Activated CD4-positive, alpha-beta T cell treated with anti-CD3 and anti-CD28 coated beads, Interleukin-2, amount 50 U/mL, for 16 hours (primary cell): ENCODE measurements around the gene NOTCH4.
A peak's percentile ranks its signal among the peaks of the same experiment; 100 is the strongest.

Experiments used
- DNase-seq: peaks from one replicate; pipeline ENCODE4 v3.0.0-alpha.2; 2020

NOTCH4 gene

DNA sequence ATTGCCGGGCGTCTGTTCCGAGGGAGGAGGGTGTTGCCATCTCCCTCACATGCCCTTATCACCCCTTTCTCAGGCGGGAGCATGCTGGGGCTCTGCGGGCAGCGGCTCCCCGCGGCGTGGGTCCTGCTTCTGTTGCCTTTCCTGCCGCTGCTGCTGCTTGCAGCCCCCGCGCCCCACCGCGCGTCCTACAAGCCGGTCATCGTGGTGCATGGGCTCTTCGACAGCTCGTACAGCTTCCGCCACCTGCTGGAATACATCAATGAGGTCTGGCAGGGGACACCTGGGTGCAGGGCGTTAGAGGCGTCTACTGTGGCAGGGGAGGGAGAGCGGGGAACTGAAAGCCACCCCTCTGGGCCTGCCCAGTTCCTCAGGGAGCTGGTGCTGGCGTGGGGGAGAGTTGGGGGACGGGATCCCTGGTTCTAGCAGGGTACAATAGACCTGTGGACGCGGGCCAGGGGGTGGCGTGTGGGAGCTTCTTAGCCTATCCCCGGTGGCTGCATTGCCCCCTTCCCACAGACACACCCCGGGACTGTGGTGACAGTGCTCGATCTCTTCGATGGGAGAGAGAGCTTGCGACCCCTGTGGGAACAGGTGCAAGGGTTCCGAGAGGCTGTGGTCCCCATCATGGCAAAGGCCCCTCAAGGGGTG lies 69.2 kb downstream of the NOTCH4 start:
- peak; percentile 62 for DNase-seq

GRCh38 chr6:32153564-32154513 lies 70.0 kb downstream of the NOTCH4 start, which contains the start of gene PPT2:
TSS of gene PPT2 (plus strand) at chr6:32154141. CDS start at chr6:32154595, 454 bp downstream.
- DNase-seq = peak; percentile 67

- no peak for DNase-seq
Measured at GRCh38 chr6:32152769-32153563, 70.9 kb downstream of the NOTCH4 start.

DNA sequence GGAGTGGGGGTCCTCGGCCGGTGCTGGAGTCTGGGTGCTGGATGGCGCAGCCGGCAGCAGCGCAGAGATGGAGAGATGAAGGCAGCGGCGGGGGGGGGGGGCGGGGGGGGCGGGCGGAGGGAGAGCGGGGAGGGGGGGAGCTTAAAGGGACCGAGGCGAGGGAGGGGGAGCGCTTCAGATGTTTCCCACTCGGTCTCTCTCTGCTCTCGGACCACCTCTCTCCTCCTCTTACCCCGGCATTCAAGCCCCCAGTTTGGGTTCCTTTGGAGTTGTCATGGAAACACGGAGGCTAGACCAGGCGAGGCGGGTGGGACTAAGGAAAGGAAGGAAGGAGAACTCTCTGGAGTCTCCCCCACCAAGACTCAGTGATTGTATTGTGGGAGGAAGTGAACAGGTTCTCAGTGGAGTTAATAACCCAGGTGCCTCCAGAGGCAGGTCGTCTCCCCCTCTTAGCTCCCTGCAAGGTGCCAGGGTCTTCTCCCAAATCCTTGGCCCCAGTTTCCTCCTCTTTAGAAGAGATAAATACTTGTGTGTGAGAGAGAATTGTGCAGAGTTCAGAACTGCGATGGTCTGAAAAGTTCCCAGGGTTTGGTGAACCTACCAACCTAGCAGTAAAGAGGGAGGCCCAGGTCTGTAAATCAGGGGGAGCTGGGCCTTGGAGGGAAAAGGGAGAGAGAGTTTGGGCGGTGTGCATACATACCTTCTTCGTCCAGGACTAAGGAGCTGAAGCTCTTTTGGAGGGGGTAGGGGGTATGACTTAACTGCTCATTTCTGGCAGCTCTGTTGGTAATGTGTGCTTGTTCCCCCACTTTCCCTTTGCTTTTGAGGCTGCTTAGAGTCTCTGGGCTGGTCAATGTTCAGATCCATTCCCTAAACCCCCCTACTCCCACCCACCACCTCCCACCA lies 71.8 kb downstream of the NOTCH4 start, which contains the start of gene PRRT1:
Gene PRRT1, minus strand, starts transcription at position 77 of the 906 bp plus-strand sequence. CDS start 112 bp downstream, outside the sequence.
- DNase-seq = no peak

GRCh38 chr6:32151181-32151862 lies 72.5 kb downstream of the NOTCH4 start:
- DNase-seq = no peak

DNA sequence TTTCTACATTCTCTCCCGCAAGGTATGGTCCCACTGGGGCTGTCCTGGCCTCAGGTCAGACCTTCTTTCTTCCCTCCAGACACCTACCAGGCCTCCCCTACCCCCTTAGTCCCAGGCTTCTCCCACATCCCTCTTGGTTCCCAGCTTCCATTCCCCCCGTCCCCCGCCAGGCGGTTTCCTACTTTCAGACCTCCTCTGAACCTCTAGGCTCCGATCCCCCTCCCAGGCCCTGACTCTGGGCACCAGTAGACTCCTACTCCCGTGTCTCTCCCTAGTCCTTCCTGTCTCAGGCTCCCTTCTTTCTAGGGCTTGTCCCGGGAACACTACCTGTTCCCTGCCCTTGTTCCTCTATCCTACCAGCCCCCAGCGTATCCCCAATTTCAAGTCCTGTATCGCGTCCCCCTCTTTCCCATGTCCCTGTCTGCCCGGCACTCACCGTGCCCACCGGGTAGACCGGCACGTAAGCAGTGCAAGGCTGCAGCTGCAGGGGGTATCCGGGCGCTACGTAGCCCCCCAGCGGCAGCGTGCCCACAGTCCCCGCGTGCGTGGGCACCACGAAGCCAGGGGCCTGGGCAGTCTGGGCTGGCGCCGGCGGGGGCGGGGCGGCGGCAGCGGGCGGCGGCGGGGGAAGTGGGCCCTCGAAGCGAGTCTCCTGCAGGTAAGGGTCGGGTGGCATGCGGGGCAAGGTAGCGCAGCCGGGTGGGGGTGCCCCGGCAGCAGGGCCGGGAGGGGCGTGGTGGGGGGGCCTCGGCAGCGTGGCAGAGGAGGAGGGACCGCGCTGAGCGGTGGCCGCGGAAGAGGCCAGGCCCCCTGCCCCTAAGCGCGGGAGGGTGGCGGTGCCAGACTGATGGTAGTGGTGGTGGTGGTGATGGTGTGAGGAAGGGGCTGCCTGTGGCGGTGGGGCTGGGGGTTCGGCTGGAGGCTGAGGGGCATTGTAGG lies 73.7 kb downstream of the NOTCH4 start:
- DNase-seq = no peak

GRCh38 chr6:32149092-32149755 lies 74.6 kb downstream of the NOTCH4 start:
- DNase-seq = no peak

GRCh38 chr6:32148289-32149091 lies 75.4 kb downstream of the NOTCH4 start:
- peak; percentile 30 for DNase-seq

- DNase-seq = no peak
Measured at GRCh38 chr6:32147401-32148132, 76.3 kb downstream of the NOTCH4 start.

DNA sequence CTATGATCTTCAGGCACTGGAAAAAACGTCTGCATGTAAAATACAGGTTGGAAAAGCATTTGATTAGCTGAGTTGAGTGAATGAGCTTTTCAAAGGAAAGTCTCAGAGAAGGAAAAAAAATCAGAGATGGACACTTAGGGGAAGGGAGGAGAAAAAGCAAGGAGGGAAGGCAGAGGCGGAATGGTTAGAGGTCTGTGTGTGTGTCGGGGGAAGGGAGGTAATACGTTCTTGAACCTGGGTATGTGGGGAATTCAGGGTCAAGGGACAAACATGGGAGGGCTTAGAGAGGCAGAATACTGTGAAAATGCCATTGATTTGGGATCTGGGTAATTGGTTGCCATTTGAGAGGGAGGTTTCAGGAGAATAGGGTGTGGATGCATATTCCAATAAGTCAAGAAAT lies 77.2 kb downstream of the NOTCH4 start:
- DNase-seq = no peak

- DNase-seq = no peak
Measured at GRCh38 chr6:32146287-32146686, 77.6 kb downstream of the NOTCH4 start.
